T-helper 1 cell treated with Interleukin-12 subunit alpha and Interleukin-12 subunit beta and Interleukin-4 antibody, amounts not matched to agents 30 μg/mL and 1 μg/mL, for 36 hours (primary cell): Measurements from ENCODE around the gene C12orf43.
A peak's percentile ranks its signal among the peaks of the same experiment; 100 is the strongest.
"Not testable (repeated sequence)": the region's sequence is repeated elsewhere in the genome, so short reads cannot be mapped to it uniquely, and the experiment has no call there.

Experiments
- H3K27ac Mint-ChIP-seq: one replicate; pipeline ENCODE4 v1.8.0; 2021; ENCODE audit warnings: mild to moderate bottlenecking, mixed read lengths
- H3K27me3 Mint-ChIP-seq: one replicate; pipeline ENCODE4 v1.8.0; 2021; ENCODE audit warnings: low read depth, mixed read lengths
- H3K36me3 Mint-ChIP-seq: one replicate; pipeline ENCODE4 v1.8.0; 2021; ENCODE audit warnings: low read depth, mixed read lengths
- H3K4me1 Mint-ChIP-seq: one replicate; pipeline ENCODE4 v1.8.0; 2021; ENCODE audit warnings: low read depth, mixed read lengths
- H3K4me3 Mint-ChIP-seq: one replicate; pipeline ENCODE4 v1.8.0; 2021; ENCODE audit warnings: mild to moderate bottlenecking, moderate library complexity, mixed read lengths
- H3K9me3 Mint-ChIP-seq: one replicate; pipeline ENCODE4 v1.8.0; 2021; ENCODE audit warnings: mixed read lengths

Gene C12orf43

GRCh38 chr12:121015825-121016766, at the start of gene C12orf43:
C12orf43 (minus strand) TSS chr12:121016487; CDS start chr12:121016474, 13 bp downstream.
- Mint-ChIP-seq H3K4me3 (peak within 1 kb of the TSS; percentile 96), H3K9me3 (no peaks in the 10 kb centered on the region), H3K4me1 (peaks cover 24% of the 10 kb centered on the region), H3K27me3 (no peaks in the 10 kb centered on the region), H3K36me3 (peaks cover 22% of the 10 kb centered on the region), H3K27ac (peak within 1 kb of the TSS; percentile 90)

GRCh38 chr12:121065345-121065744, 49.1 kb upstream of the C12orf43 start:
- Mint-ChIP-seq H3K4me3 (no peak overlapping the region), H3K27ac (no peak overlapping the region), H3K9me3 (no peaks in the 10 kb centered on the region), H3K27me3 (no peaks in the 10 kb centered on the region), H3K4me1 (peaks cover 10% of the 10 kb centered on the region), H3K36me3 (no peaks in the 10 kb centered on the region)

DNA sequence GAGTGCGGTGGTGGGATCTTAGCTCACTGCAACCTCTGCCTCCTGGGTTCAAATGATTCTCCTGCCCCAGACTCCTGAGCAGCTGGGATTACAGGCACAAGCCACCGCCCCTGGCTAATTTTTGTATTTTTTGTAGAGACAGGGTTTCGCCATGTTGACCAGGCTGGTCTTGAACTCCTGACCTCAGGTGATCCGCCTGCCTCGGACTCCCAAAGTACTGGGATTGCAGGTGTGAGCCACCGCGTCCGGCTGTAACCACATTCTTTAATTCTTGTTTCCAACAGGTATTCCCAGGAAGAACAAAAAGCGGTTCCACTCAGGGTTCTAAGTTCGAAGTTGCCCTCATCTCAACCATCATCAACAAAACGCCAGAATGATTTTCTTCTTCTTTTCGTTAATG, 48.3 kb upstream of the C12orf43 start:
- H3K9me3 Mint-ChIP-seq, H3K27ac Mint-ChIP-seq, H3K36me3 Mint-ChIP-seq, H3K27me3 Mint-ChIP-seq, H3K4me3 Mint-ChIP-seq: not testable (repeated sequence)
- H3K4me1 Mint-ChIP-seq: peaks cover 15% of the 10 kb centered on the region

- Mint-ChIP-seq H3K4me1 (peaks cover 18% of the 10 kb centered on the region), H3K36me3 (no peaks in the 10 kb centered on the region), H3K27ac (no peak overlapping the region), H3K27me3 (no peaks in the 10 kb centered on the region), H3K4me3 (no peak overlapping the region), H3K9me3 (no peaks in the 10 kb centered on the region)
Measured at GRCh38 chr12:121064116-121064515, 47.8 kb upstream of the C12orf43 start.

GRCh38 chr12:121062391-121063045, 46.2 kb upstream of the C12orf43 start:
- H3K36me3 Mint-ChIP-seq: no peaks in the 10 kb centered on the region
- H3K27ac Mint-ChIP-seq: no peak overlapping the region
- H3K9me3 Mint-ChIP-seq: no peaks in the 10 kb centered on the region
- peaks cover 21% of the 10 kb centered on the region for H3K4me1 Mint-ChIP-seq
- no peaks in the 10 kb centered on the region for H3K27me3 Mint-ChIP-seq
- no peak overlapping the region for H3K4me3 Mint-ChIP-seq

DNA sequence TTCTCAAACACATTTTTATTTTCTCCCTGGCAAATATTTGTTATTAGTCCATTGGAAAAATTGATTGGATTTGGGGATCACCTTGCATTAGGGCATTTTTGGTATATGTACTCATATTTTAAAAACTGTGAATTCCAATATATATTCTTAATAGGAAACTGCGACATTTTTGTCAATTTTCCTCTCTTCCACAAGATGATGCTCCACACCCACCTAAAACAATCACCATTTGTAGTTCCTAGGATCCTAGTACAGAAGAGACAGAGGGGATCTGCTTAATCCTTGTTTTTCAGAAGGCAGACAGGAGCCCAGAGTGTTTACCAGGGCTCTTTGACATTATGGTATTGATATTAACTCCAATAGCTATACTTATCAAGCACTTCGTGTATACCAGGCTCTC, 45.5 kb upstream of the C12orf43 start:
- H3K27ac Mint-ChIP-seq: no peak overlapping the region
- no peaks in the 10 kb centered on the region for H3K9me3 Mint-ChIP-seq
- H3K4me3 Mint-ChIP-seq: no peak overlapping the region
- H3K27me3 Mint-ChIP-seq: no peaks in the 10 kb centered on the region
- no peaks in the 10 kb centered on the region for H3K36me3 Mint-ChIP-seq
- H3K4me1 Mint-ChIP-seq: peaks cover 22% of the 10 kb centered on the region

DNA sequence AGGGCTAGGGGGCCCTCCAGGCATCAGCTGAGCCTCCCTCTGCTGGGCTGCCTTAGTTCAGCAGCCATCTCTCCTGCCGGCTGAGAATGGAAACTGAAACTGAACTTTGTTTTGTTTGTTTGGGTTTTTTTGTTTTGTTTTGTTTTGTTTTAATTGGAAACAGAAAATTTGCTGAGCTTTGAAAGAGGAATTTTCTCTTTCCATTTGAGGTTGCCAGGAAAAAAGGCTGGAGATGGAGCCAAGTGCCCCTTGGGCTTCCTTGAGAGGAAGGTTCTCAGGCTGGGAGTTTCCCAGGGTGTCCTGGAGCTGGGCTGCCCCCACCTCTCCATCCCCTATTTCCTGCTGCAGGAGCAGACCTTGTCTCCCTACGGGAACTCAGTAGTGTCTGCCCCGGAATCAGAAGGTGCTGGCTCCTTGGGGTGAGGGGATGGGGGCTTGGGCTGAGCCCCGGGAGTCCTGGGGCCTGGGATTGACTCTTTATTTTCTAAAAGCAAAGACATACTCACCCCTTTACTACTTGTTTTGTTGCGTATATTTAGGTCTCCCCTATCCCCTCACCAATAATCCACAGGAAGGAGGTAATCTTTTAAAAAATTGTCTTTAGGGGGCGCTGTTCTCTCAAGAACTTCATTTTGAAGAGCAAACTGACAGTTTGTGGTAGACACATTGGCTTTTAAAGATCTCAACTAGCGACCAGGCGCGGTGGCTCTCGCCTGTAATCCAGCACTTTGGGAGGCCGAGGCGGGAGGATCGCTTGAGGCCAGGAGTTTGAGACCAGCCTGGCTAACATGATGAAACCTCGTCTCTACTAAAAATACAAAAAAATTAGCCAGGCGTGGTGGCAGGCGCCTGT, 44.1 kb upstream of the C12orf43 start:
- H3K4me1 Mint-ChIP-seq: peaks cover 21% of the 10 kb centered on the region
- H3K36me3 Mint-ChIP-seq: no peaks in the 10 kb centered on the region
- H3K9me3 Mint-ChIP-seq: no peaks in the 10 kb centered on the region
- peak overlapping the region; percentile 82 for H3K4me3 Mint-ChIP-seq
- H3K27ac Mint-ChIP-seq: peak overlapping the region; percentile 96
- H3K27me3 Mint-ChIP-seq: no peaks in the 10 kb centered on the region

DNA sequence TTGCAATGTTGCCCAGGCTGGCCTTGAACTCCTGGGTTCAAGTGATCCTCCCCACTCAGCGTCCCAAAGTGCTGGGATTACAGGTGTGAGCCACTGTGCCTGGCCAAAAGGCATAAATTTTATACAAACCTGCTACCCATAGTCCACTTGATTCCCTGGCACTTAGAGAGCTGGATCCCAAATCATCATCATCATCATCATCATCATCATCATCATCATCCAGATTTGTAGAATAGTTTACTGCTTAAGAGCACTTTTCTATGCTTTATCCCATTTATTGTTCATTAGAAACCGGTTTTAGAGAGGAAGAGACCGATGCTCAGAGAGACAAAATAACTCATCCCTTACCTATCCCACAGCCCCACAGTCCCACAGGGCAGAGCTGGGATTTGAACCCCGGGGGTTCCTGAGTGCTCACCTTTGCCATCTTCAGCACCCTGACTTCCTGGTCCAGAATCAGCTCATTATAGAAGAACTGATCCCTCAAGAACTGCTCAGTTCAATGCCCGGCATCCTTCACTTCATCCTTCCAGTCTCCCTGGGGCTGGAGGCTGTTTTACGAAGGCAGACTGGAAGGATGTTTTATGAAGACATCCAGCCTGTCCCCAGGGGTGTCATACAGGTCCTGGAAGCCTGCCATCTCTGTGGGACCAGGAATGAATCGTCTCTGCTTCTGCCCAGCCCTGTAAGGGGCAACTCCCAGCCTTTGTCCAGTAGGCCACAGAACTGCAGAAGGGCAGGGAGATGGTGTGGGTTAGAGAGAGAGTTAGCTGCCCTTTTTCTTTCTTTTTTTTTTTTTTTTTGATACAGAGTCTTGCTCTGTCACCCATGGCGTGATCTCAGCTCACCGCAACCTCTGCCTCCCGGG, 43.0 kb upstream of the C12orf43 start:
- no peaks in the 10 kb centered on the region for H3K9me3 Mint-ChIP-seq

GRCh38 chr12:121057794-121058193, 41.5 kb upstream of the C12orf43 start:
- Mint-ChIP-seq H3K27ac (no peak overlapping the region), H3K9me3 (no peaks in the 10 kb centered on the region), H3K4me1 (peaks cover 19% of the 10 kb centered on the region), H3K27me3 (no peaks in the 10 kb centered on the region), H3K4me3 (no peak overlapping the region), H3K36me3 (no peaks in the 10 kb centered on the region)

More for the DNA sequence above, 43.0 kb upstream of the C12orf43 start:
- Mint-ChIP-seq H3K27ac (peak overlapping the region; percentile 96), H3K36me3 (no peaks in the 10 kb centered on the region), H3K4me1 (peaks cover 19% of the 10 kb centered on the region), H3K27me3 (no peaks in the 10 kb centered on the region), H3K4me3 (peak overlapping the region; percentile 82)

GRCh38 chr12:121053706-121054105, 37.4 kb upstream of the C12orf43 start:
- Mint-ChIP-seq H3K4me1 (peaks cover 5% of the 10 kb centered on the region), H3K36me3 (no peaks in the 10 kb centered on the region), H3K27ac (no peak overlapping the region), H3K27me3 (peaks cover 16% of the 10 kb centered on the region), H3K9me3 (no peaks in the 10 kb centered on the region), H3K4me3 (no peak overlapping the region)

DNA sequence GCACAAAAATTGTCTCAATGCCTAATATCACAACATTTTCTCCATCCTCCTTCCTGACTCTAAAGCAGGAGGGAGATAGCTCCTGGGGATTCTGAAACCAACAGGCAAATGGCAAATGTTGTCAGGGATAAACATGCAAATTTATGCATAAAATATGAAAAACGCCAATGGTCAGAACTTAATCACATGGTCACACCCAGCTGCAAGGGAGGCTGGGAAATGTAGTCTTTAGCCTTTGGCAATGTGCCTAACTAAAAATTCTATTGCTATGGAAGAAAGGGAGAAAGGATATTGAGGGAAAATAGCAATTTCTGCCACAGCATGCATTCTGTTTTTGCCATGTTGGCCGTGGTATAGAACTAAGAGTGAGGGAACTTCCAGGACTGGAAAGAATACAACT, 34.4 kb upstream of the C12orf43 start:
- no peak overlapping the region for H3K27ac Mint-ChIP-seq
- H3K9me3 Mint-ChIP-seq: no peaks in the 10 kb centered on the region
- H3K4me3 Mint-ChIP-seq: no peak overlapping the region
- H3K4me1 Mint-ChIP-seq: peaks cover 5% of the 10 kb centered on the region
- no peaks in the 10 kb centered on the region for H3K36me3 Mint-ChIP-seq
- H3K27me3 Mint-ChIP-seq: peaks cover 16% of the 10 kb centered on the region

- Mint-ChIP-seq H3K4me3 (peak overlapping the region; percentile 73), H3K27me3 (peaks cover 33% of the 10 kb centered on the region), H3K36me3 (peaks cover 1% of the 10 kb centered on the region), H3K27ac (peak overlapping the region; percentile 72), H3K9me3 (no peaks in the 10 kb centered on the region), H3K4me1 (peaks cover 5% of the 10 kb centered on the region)
Measured at GRCh38 chr12:121048442-121048841, 32.2 kb upstream of the C12orf43 start.

DNA sequence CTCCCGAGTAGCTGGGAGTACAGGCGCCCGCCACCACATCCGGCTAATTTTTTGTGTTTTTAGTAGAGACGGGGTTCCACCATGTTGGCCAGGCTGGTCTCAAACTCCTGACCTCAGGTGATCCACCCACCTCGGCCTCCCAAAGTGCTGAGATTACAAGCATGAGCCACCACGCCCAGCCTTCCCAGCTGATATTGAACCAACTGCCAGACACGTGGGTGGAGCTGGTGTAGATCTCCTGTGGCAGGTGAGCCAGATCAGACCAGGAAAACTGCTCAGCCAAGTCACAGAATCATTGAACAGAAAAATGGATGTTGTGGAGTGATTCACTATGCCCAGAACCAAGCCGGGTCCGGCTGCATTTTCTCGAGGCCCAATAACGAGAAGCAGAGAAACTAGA, 31.1 kb upstream of the C12orf43 start:
- H3K9me3 Mint-ChIP-seq, H3K27ac Mint-ChIP-seq, H3K4me1 Mint-ChIP-seq, H3K4me3 Mint-ChIP-seq, H3K36me3 Mint-ChIP-seq: not testable (repeated sequence)
- H3K27me3 Mint-ChIP-seq: peaks cover 41% of the 10 kb centered on the region

DNA sequence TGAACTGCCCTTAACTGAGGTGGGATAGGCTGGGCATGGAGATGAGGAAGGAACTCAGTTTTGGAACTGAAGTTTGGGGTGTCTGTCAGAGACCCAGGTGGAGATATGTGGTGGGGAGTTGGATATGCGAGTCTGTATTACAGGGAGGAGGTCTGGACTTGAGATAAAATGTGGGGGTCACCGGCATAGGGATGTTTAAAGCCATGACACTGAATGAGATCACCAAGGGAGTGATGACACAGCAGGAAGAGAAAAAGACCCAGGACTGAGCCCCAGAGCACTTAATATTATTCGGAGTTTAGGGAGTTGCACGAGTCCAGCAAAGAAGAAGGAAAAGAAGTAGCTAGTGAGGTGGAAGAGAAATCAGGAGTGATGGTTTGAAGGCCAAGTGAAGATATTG, 26.8 kb upstream of the C12orf43 start:
- H3K9me3 Mint-ChIP-seq: no peaks in the 10 kb centered on the region
- H3K4me3 Mint-ChIP-seq: no peak overlapping the region
- peaks cover 13% of the 10 kb centered on the region for H3K4me1 Mint-ChIP-seq
- H3K27me3 Mint-ChIP-seq: peaks cover 34% of the 10 kb centered on the region
- H3K27ac Mint-ChIP-seq: no peak overlapping the region
- H3K36me3 Mint-ChIP-seq: peaks cover 1% of the 10 kb centered on the region
